Heart left ventricle (tissue), 16 donors: ENCODE data around the gene ERP29. TPM values are rescaled to one million over a fixed set of nuclear protein-coding genes. Genes with fewer than 3 reads are reported as not detected.

Source experiments
- ATAC-seq, 4 donors: fragments of 200-7000 bp; cut with Tn5 transposase; one replicate each; pipeline ENCODE4 v1.9.1; 2020 to 2022; ENCODE audit warnings: moderate library complexity in 4 of 4, mild to moderate bottlenecking in 3 of 4, moderate number of reproducible peaks in 1 of 4
- DNase-seq, 5 donors: peaks; one replicate each; pipeline ENCODE4 v3.0.0-alpha.2; 2020
- H3K27ac ChIP-seq, 12 donors: fragments of 200-600 bp; sonication (generic) in 4 of 12; one replicate each; pipeline versions ENCODE4 v1.5.0 to v1.8.0; 2016 to 2022; ENCODE audit warnings: mild to moderate bottlenecking in 2 of 12
- H3K27me3 ChIP-seq, 9 donors: fragments of 200-600 bp; sonication (generic) in 2 of 9; one replicate each; pipeline versions ENCODE4 v1.5.1 to v1.8.0; 2016 to 2022; ENCODE audit warnings: mild to moderate bottlenecking in 3 of 9
- H3K36me3 ChIP-seq, 9 donors: fragments of 200-600 bp; sonication (generic) in 2 of 9; one replicate each; pipeline versions ENCODE4 v1.5.0 to v1.8.0; 2018 to 2022; ENCODE audit warnings: mild to moderate bottlenecking in 2 of 9
- H3K4me1 ChIP-seq, 12 donors: fragments of 200-600 bp; sonication (generic) in 4 of 12; one replicate each; pipeline versions ENCODE4 v1.5.0 to v1.8.0; 2016 to 2022; ENCODE audit warnings: mild to moderate bottlenecking in 3 of 12
- H3K4me3 ChIP-seq, 12 donors: fragments of 200-600 bp; sonication (generic) in 4 of 12; one replicate each; pipeline versions ENCODE4 v1.5.0 to v1.8.0; 2017 to 2022; ENCODE audit warnings: mild to moderate bottlenecking in 9 of 12, moderate library complexity in 4 of 12
- H3K9me3 ChIP-seq, 12 donors: fragments of 200-600 bp; sonication (generic) in 4 of 12; one replicate each; pipeline versions ENCODE4 v1.5.0 to v1.8.0; 2016 to 2022; ENCODE audit warnings: mild to moderate bottlenecking in 1 of 12
- CTCF ChIP-seq, 12 donors: fragments of 200-600 bp; sonication (generic) in 4 of 12; IDR thresholded peaks; one replicate each; pipeline versions ENCODE4 v1.5.0 to v1.8.0; 2018 to 2022; ENCODE audit warnings: antibody characterized with exemption in 12 of 12, mild to moderate bottlenecking in 5 of 12
- POLR2A ChIP-seq, 2 donors: fragments of 450-650 bp; IDR thresholded peaks; one replicate each; pipeline ENCODE4 v1.6.1; 2017; ENCODE audit warnings: antibody characterized with exemption in 2 of 2, mild to moderate bottlenecking in 2 of 2, moderate library complexity in 2 of 2
- WGBS, 4 donors: extraction: QIAGEN DNeasy Blood & Tissue Kit in 2 of 4; methylation state at CpG; one replicate each; pipeline versions ENCODE4 v1.1.5 to v1.1.7; 2013 to 2018; 5-methylcytosine and 5-hydroxymethylcytosine counted together
- intact Hi-C, 10 donors: fragments of 100-400 bp; cut with DNase I; formaldehyde crosslinking; loops; one replicate each; pipeline versions ENCODE4 v1.11.1 to v1.14.2; 2022
- microRNA-seq, 4 donors: library from miRNA; unstranded; fragments of <30 nt; microRNA quantifications; one replicate each; pipeline versions ENCODE4 to v1.2.0, GENCODE V29; 2017 to 2020
- polyA plus RNA-seq, 2 donors: library from polyadenylated mRNA; stranded (reverse); fragments of 200-250 nt; gene quantifications; one replicate each; pipeline ENCODE4 v1.2.3, GENCODE V29; 2013
- total RNA-seq, 9 donors: library from RNA; depleted of rRNA in 2 of 9; stranded (reverse); fragments of >200 nt in 2 of 9; fragmentation: NEBNext Ultra II Directional in 3 of 9; extraction: Animal tissue kit (Norgen Biotek cat#: 25700) in 3 of 9; gene quantifications; one replicate each; pipeline versions ENCODE4 v1.1.0 to v1.2.4, GENCODE V29; 2016 to 2023
- donor health status: ischemic (EF 13 %, LVEDD 7.1; RV severe dilation, severe dysfunction).
- donor health status: healthy with polysubstance abuse.
- donor health status: DM: no; HTN: yes; CAD: no.
- donor health status: DM: no; HTN: no; CAD: no.
- donor health status: ischemic (EF 25% LVEDD 6.9; RV normal size, moderate dysfunction).
- donor health status: ischemic (EF 25% LVEDD 5.7; RV mildly dilated, moderate dysfunction).
- donor health status: healthy.
- donor health status: DM: yes; HTN: yes; CAD: no.
- donor health status: ischemic (EF 35%, LVEDD 5.7; RV mildly dilated, moderate dysfunction).
- donor health status: nonischemic (EF 11% LVEDD 7.7; RV severe dilation, severe dysfunction).
- donor health status: DM: yes; HTN: yes; CAD: no.
- donor health status: PGD.
- donor health status: ischemic (EF 29% LVEDD 5.4; RV normal size, mild dysfunction).
- donor health status: nonischemic (EF 23%, LVEDD 6.1; RV moderate dilation, normal function).

Gene ERP29
- total and polyA plus RNA-seq, 11 donors: 22.5 to 92.5 (median 55.9) TPM

DNA sequence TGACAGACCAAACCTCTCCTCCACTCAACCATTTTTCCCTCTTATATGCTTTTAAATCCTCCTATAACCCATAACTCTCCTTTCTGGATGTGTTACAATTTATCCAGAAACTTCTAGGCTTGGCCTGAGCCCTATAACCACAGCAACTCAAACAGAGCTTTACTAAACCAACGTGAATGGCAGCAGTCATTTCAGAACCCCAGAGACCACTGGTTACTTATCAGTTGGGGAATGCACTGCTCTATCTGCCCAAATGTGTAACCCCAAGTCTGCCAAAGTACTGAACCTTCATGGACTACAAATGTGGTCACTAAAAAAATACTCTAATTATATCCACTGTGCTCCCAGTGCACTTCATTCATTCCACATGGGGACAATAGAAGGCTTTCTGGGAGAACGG lies 53.3 kb downstream of the ERP29 start:
- Histone ChIP-seq H3K27me3 (no peaks in the 10 kb centered on the region), H3K9me3 (no peaks in the 10 kb centered on the region), H3K4me1 (peaks cover 0 to 9% (median 0%) of the 10 kb centered on the region in 12 donors), H3K36me3 (peaks cover 0 to 100% (median 100%) of the 10 kb centered on the region in 9 donors), H3K27ac (peak overlapping the region in 1 of 12 donors; percentile 6), H3K4me3 (no peak overlapping the region)
- 66 to 73% (median 72%) methylated on average over 2 of the region's 2 CpGs for WGBS, 4 donors
- TF ChIP-seq CTCF (IDR thresholded peaks at IDR 0.05) (no peak), POLR2A (IDR thresholded peaks at IDR 0.05) (no peak)
- ATAC-seq (no peak), DNase-seq (no peak)
- intact Hi-C loops: loop anchor here in 1 of 10 donors (10.0 kb wide), 1 partner anchor 178 kb away; no protein-coding TSS in a partner anchor

Small RNA genes lying within 50 kb of the gene (microRNA-seq; reads per million reads assigned to microRNA genes)
- gene MIR3657: 0 reads per million in 4 donors

Other genes starting within 250 kb of the ERP29 start
- 100 to 1,000 TPM; 176 to 303 (median 260) TPM for gene ALDH2, start 246.5 kb upstream of the ERP29 start, total RNA-seq
- gene ALDH2, start 246.5 kb upstream of the ERP29 start, polyA plus RNA-seq: 100 to 1,000 TPM; 135 to 176 TPM
- 10 to 100 TPM; 20.2 to 28.7 (median 25.2) TPM for gene MAPKAPK5, start 171.2 kb upstream of the ERP29 start, total RNA-seq
- 10 to 100 TPM in 1 of 2 donors, 1 to 10 TPM in 1; 8.0 to 27.5 TPM for gene MAPKAPK5, start 171.2 kb upstream of the ERP29 start, polyA plus RNA-seq
- gene TMEM116, start 261 bp upstream of the ERP29 start, total RNA-seq: 10 to 100 TPM; 25.7 to 63.6 (median 44.3) TPM
- 10 to 100 TPM; 19.6 to 26.3 TPM for gene TMEM116, start 261 bp upstream of the ERP29 start, polyA plus RNA-seq
- 10 to 100 TPM in 8 of 9 donors, 1 to 10 TPM in 1; 9.1 to 25.9 (median 18.5) TPM for gene NAA25, start 95.4 kb downstream of the ERP29 start, total RNA-seq
- 1 to 10 TPM; 5.0 to 7.7 TPM for gene NAA25, start 95.4 kb downstream of the ERP29 start, polyA plus RNA-seq
- gene TRAFD1, start 112.1 kb downstream of the ERP29 start, total RNA-seq: 10 to 100 TPM; 17.0 to 84.7 (median 26.4) TPM
- gene TRAFD1, start 112.1 kb downstream of the ERP29 start, polyA plus RNA-seq: 10 to 100 TPM in 1 of 2 donors, 1 to 10 TPM in 1; 6.7 to 22.3 TPM